GM21825 (cell line): ENCODE data around the gene ZNRD2.

ENCODE experiments used
- ATAC-seq: cut with Tn5 transposase; IDR thresholded peaks from one replicate; pipeline ENCODE4 v1.9.1; 2021; ENCODE audit warnings: mild to moderate bottlenecking, moderate library complexity; ENCODE audit not compliant: unreplicated experiment

The ZNRD2 gene

DNA sequence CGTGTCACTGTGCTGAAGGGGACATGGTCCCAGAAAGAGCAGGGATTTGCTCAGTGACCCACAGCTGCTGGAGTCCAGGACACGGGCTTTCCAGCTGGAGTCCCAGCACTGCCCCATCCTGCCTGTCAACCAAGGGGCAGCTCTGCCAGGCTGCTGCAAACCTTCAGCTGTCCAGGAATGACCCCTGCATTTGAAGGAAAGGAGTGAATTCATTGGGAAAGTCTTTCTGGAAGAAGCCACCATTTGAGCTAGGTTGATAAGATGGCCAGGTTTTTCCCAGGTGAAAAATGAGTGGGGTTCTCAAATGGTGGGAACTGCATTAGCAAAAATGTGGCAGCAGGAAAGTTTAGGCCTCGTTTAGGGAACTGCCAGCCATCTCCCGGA lies 16.0 kb downstream of the ZNRD2 start:
- ATAC-seq, result no peak

- no peak for ATAC-seq
Observed at GRCh38 chr11:65586676-65587075, 16.4 kb downstream of the ZNRD2 start.

GRCh38 chr11:65588199-65589054 lies 18.1 kb downstream of the ZNRD2 start:
- peak; percentile 70 for ATAC-seq

DNA sequence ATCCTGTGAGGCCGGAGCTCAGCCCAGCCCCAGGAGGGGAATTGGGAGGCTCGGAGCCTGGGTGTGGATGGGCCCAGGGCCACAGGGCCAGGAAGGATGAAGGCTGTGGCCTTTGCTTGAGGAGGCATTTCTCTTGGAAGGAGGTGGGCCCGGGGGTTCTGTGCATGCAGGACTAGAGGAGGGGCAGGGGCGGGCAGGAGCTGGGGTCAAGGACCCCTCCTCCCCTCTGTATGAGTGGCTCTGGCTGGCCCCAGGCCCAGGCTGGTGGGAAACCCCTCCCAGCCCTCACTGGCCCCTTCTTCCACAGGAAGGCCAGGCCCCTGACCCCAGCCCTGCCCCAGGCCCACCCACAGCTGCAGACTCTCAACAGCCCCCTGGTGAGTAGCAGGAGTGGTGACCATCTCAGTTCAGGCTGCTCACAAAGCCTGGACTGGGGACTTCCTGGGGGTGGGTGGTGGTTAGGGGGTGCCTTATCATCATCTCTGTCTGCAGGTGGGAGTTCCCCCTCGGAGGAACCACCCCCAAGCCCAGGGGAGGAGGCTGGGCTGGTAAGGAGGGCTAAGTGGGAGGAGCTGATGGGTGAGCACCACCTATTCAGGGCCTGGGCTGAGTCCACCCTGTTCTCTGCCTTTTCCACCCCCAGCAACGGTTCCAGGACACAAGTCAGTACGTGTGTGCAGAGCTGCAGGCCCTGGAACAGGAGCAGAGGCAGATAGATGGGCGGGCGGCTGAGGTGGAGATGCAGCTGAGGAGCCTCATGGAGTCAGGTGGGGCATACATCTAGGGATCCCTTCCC lies 19.4 kb downstream of the ZNRD2 start:
- no peak for ATAC-seq

- ATAC-seq, result no peak
Observed at GRCh38 chr11:65590240-65590738, 20.0 kb downstream of the ZNRD2 start.

GRCh38 chr11:65591939-65592857 lies 21.9 kb downstream of the ZNRD2 start:
- no peak for ATAC-seq

GRCh38 chr11:65592858-65593517 lies 22.7 kb downstream of the ZNRD2 start:
- ATAC-seq, result no peak

DNA sequence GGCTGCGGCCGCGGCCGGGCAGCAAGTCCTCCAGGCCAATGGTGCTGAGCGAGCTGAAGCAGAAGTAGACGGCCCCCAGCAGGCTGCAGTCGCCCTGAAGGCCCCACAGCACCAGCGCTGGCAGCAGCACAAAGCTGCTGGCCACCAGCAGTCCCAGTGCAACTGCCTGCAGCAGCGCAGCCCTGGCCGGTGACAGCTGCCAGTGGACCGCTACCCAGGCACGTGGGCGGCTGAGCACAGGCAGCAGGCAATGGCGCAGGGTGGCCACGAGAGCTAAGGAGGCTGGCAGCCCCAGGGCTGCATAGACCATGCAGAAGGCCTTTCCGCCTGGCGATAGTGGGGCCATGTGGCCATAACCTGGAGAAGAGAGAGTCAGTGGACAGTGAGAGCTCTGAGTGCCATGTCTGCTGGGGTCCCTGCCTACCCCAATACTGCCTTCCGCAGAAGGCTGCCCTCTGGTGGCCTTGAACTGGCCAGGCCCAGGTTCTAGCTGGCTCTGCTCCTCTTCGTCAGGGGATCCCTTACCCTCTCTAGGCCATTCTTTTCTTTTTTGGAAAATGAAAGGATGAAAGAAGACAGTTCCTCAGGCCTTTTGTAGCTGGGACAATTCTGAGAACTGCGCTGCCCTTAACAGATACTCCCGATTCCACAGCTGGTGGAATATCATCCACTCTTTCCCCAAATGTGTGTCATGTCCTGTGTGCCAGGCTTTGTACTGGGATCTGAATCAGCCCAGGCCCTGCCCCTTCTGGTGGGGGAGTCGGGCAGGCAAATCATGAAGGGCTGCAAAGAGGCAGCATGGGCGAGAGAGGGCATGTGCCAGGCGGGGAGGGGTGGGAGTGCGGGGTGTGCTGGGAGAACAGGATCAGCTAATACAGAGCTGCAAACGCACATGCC lies 23.5 kb downstream of the ZNRD2 start:
- no peak for ATAC-seq

DNA sequence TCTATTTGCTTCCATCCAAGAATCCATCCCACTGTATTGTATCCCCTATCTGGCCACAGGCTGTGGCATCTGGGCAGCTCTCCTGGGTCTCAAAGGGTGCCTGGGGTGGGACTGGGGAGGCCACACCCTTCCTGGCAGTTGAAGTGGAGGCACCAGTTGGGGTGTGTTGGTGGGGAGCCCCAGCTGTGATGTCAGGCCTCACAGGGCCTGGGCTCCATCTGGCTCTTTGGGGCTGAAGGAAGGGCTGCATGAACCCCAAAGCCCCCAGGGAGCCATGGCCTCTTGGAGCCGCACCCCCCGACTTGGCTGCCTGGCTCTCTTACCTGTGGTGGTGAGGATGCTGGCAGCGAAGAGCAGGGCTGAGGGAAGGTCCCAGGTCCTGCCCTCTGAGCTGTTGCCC lies 24.9 kb downstream of the ZNRD2 start:
- no peak for ATAC-seq

DNA sequence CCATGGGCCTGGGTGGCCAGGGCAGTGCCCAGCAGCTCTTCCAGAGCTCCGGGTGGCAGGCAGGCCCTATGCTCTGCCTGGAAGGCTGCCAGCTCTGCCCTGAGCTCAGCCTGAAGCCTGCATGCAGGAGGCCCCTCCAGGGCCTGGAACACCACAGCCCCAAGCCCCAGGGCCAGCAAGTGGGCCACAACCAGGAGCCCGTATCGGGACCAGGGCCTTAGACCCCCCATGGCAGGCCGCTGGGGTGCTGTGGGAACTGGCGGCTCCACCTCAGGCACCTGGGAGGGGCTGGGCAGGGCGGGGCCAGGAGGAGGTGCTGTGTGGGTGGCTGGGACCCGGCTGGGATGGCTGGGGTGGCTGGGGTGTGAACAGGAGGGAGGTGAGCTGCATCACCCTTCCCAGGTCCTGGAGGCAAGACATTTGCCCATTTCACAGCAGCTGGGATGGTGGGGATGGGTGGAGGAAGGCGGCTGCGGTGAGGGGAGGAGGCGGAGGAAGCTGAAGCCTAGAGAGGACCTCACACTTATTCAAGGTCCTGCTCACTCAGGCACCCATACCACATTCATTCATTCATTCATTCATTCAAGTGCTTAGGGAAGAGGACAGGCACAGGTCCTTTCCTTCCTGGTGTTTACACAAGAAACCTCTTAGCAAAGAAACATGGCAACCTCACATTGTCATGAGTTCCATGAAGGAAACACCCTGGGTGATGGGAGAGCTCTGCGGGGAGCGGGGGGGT lies 25.4 kb downstream of the ZNRD2 start, which contains the start of gene KCNK7:
Gene KCNK7, minus strand, starts transcription at position 258 of the 739 bp plus-strand sequence. Its CDS starts 28 bp downstream, at position 230.
- no peak for ATAC-seq

DNA sequence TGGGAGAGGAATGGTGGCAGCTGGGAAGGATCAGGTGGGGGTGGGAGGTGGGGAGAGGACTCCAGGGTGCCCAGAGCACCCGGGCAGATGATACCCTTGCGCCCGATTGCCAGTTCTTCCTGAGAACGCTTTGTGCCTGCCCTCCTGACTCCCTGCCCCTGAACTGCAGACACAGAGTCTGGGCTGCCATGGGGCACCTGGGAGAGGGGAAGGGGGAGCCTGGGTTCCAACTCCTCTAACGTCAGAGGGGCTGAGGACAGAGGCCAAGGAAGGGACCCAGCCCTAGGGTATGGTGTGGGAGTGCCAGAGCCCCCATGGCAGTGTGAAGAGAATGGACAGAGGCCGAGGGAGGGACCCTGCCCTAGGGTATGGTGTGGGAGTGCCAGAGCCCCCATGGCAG lies 26.2 kb downstream of the ZNRD2 start:
- ATAC-seq, result no peak

- no peak for ATAC-seq
Observed at GRCh38 chr11:65598258-65598699, 28.0 kb downstream of the ZNRD2 start.

DNA sequence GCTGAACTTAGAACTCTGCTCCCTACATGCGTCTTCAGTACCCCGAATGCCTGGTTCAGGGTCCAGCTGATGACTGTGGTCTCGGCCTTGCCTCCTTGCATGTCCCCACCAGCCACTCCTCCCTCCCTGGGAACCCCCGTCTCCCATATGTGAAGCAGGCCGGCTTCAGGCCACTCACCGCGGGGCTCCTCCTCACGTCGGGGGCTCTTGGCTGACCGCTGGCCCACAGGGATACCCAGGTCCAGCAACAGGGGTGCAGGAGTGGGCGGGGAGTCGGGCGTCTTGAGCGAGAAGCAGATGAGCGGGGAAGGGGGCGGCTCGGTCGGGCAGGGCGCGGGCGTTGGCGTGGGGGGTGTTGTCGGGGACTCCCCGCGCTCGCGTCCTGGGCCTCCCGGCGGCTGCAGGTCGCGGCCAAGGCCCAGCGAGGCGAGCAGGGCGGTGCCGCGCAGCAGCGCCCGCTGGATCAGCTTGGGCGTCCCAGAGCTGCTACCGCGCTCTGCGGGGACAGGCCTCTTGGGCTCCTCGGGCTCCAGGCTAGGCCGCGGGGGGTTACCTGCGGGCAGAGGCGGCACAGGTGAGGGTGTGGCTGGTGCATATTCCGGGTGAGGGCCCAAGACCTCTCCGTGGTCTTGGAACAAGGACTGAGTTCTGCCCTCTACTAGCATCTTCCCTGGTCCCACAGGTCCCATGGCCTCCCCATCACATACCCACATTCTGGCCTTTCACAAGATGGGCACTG lies 29.1 kb downstream of the ZNRD2 start:
- no peak for ATAC-seq

DNA sequence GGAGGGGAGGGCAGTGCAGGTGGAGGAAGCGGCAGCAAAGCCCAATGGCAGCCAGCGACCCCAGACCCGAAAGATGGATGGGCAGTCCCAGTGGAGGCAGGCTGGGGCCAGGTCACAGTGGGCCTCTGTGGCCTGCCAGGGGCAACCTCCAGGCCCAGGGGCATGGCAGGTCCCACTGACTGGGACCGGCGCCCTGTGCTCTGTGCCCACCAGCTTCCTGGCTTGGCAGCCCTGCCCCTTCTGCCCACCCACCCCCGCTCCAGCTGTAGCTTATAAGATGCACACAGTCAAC lies 29.6 kb downstream of the ZNRD2 start:
- ATAC-seq, result no peak

GRCh38 chr11:65604258-65604657 lies 34.0 kb downstream of the ZNRD2 start:
- ATAC-seq, result no peak

DNA sequence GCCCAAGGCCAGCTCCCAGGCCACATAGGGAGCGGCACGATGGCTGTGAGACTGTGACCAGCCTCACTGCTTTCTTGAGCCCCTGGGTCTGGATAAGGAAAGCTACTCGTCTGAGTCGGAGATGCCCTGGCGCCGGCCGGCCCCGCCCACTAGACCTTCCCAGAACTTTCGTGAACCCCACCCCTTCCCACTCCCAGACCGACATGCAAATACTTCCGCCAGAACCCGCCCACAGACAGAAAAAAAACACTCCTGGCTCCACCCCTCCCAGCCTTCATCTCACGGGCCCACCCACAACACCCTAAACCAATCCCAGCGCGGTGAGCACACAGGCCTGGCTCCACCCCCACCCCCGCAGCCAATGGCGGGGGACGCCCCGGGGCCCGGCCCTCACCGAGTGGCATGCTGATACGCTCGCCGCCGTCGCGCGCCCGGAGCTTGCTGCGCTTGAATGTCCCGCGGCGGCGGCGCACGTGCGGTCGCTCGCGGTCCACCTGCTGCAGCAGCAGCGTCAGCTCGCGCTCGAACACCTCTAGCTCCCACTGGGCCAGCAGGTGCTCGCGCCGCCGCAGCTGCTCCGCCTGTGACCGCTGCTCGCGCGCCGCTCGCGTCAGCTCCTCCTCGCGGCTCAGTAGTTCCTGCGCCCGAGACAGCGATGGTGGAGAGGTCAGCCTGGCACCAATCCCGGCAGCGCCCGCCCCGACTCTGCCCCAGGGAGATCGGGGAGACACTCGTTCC lies 36.8 kb downstream of the ZNRD2 start:
- no peak for ATAC-seq
